Naive thymus-derived CD4-positive, alpha-beta T cell (primary cell): ENCODE measurements around the gene C9orf50. TPM values are rescaled to one million over a fixed set of nuclear protein-coding genes. Genes with fewer than 3 reads are reported as not detected.
A peak's percentile ranks its signal among the peaks of the same experiment; 100 is the strongest.

ENCODE experiments used
- ATAC-seq: fragments of 150-1000 bp; cut with Tn5 transposase; 2 replicates; pipeline ENCODE4 v1.10.0; 2021; ENCODE audit warnings: mild to moderate bottlenecking, moderate library complexity
- CTCF ChIA-PET: fragments of 350-600 bp; sonication (Branson Sonifier 250); formaldehyde crosslinking; loops from one replicate; lab custom pipeline; 2021; ENCODE audit warnings: antibody characterized with exemption; lab: Charles Lee
- POLR2A ChIA-PET: fragments of 350-600 bp; sonication (Branson Sonifier 250); formaldehyde crosslinking; loops from one replicate; lab custom pipeline; 2021; ENCODE audit warnings: antibody characterized with exemption, inconsistent platforms; lab: Charles Lee
- DNase-seq, 9 donors: peaks; one replicate each; pipeline versions ENCODE4 v3.0.0 to v3.0.0-alpha.2; 2020 to 2022; ENCODE audit warnings: mixed read lengths in 1 of 9
- H3K27ac ChIP-seq: one replicate; pipeline ENCODE4 v1.7.0; 2013; ENCODE audit warnings: mild to moderate bottlenecking, low read depth, low read length, moderate library complexity
- H3K27me3 ChIP-seq, 2 donors: one replicate each; pipeline ENCODE4 v1.7.0; 2013; ENCODE audit warnings: low read length in 2 of 2, mild to moderate bottlenecking in 2 of 2, moderate library complexity in 2 of 2; ENCODE audit not compliant: control insufficient read depth in 2 of 2, insufficient read depth in 2 of 2
- H3K36me3 ChIP-seq, 3 experiments: 1 replicate in 2 of 3; 2 replicates in 1 of 3; pipeline ENCODE4 v1.7.0; 2013; ENCODE audit warnings: low read length in 3 of 3, mild to moderate bottlenecking in 3 of 3, moderate library complexity in 1 of 3; ENCODE audit not compliant: insufficient read depth in 3 of 3, control insufficient read depth in 2 of 3
- H3K4me1 ChIP-seq, 2 donors: one replicate each; pipeline ENCODE4 v1.7.0; 2013; ENCODE audit warnings: low read length in 2 of 2, mild to moderate bottlenecking in 2 of 2, moderate library complexity in 1 of 2; ENCODE audit not compliant: control insufficient read depth in 2 of 2, insufficient read depth in 2 of 2
- H3K4me3 ChIP-seq: 2 replicates; pipeline ENCODE4 v1.7.0; 2013; ENCODE audit warnings: mild to moderate bottlenecking, low read length
- H3K9me3 ChIP-seq, 3 experiments: 1 replicate in 2 of 3; 2 replicates in 1 of 3; pipeline ENCODE4 v1.7.0; 2013; ENCODE audit warnings: low read length in 3 of 3; ENCODE audit not compliant: control insufficient read depth in 2 of 3
- H3K27ac Mint-ChIP-seq, 9 donors: one replicate each; pipeline ENCODE4 v1.8.0; 2020 to 2022; ENCODE audit warnings: mixed read lengths in 9 of 9, mild to moderate bottlenecking in 8 of 9, moderate library complexity in 5 of 9, inconsistent platforms in 2 of 9
- H3K27me3 Mint-ChIP-seq, 5 donors: one replicate each; pipeline ENCODE4 v1.8.0; 2021 to 2022; ENCODE audit warnings: mixed read lengths in 5 of 5, mild to moderate bottlenecking in 1 of 5
- H3K36me3 Mint-ChIP-seq, 5 donors: one replicate each; pipeline ENCODE4 v1.8.0; 2020 to 2022; ENCODE audit warnings: mixed read lengths in 5 of 5, mild to moderate bottlenecking in 3 of 5, inconsistent platforms in 1 of 5
- H3K4me1 Mint-ChIP-seq, 7 donors: one replicate each; pipeline ENCODE4 v1.8.0; 2020 to 2022; ENCODE audit warnings: mixed read lengths in 7 of 7, mild to moderate bottlenecking in 3 of 7, inconsistent platforms in 1 of 7
- H3K4me3 Mint-ChIP-seq, 10 donors: one replicate each; pipeline ENCODE4 v1.8.0; 2020 to 2022; ENCODE audit warnings: mild to moderate bottlenecking in 10 of 10, mixed read lengths in 10 of 10, moderate library complexity in 6 of 10, inconsistent platforms in 2 of 10
- H3K9me3 Mint-ChIP-seq, 11 donors: one replicate each; pipeline ENCODE4 v1.8.0; 2020 to 2022; ENCODE audit warnings: mixed read lengths in 11 of 11, mild to moderate bottlenecking in 4 of 11, inconsistent platforms in 1 of 11, moderate library complexity in 1 of 11
- intact Hi-C, 2 donors: fragments of 100-400 bp; cut with micrococcal nuclease; formaldehyde crosslinking; loops; one replicate each; pipeline ENCODE4 v1.15.1; 2023
- polyA plus RNA-seq, 2 donors: library from polyadenylated mRNA; unstranded; fragments of 300-500 nt; fragmentation: Illumina TruSeq; gene quantifications; one replicate each; pipeline ENCODE4 v1.2.3, GENCODE V29; 2021
- total RNA-seq, 6 experiments: library from RNA in 5 of 6; stranded (reverse) in 5 of 6; gene quantifications; 1 replicate in 5 of 6; 2 replicates in 1 of 6; pipeline ENCODE4 v1.2.3 and lab custom pipeline; 2021 to 2026

C9orf50 gene
- total and polyA plus RNA-seq, 7 experiments from 2014 or later = not detected

DNA sequence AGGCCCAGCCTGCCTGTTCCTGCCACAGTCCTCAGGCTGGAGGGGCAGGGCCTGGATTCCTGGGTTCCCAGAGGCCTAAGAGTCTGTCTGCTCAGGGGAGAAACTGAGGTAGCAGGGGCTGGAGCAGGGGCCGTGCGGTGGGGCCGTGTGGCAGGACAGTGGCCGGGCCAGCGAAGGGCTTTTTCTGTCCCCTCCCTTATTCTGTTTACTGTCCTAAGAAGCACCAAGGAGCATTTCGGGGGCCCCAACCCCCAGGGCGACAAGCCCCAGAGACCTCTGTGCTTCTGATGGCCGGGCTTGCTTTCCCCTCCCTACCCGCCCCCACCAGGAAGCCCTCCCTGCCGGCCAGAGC, 27.8 kb upstream of the C9orf50 start:
- ATAC-seq (no peak), DNase-seq (no peak)
- Histone ChIP-seq H3K36me3 (no peaks in the 10 kb centered on the region), H3K9me3 (no peaks in the 10 kb centered on the region), H3K4me1 (no peaks in the 10 kb centered on the region), H3K27ac (no peak overlapping the region), H3K27me3 (no peaks in the 10 kb centered on the region), H3K4me3 (no peak overlapping the region)
- intact Hi-C loops = no loop called here
- CTCF ChIA-PET = no interaction called here
- H3K36me3 Mint-ChIP-seq = no peaks in the 10 kb centered on the region
- H3K9me3 Mint-ChIP-seq = no peaks in the 10 kb centered on the region
- H3K4me3 Mint-ChIP-seq = no peak overlapping the region
- no peak overlapping the region for H3K27ac Mint-ChIP-seq
- H3K27me3 Mint-ChIP-seq = peaks cover 0 to 3% (median 0%) of the 10 kb centered on the region in 5 donors
- POLR2A ChIA-PET = no interaction called here
- H3K4me1 Mint-ChIP-seq = no peaks in the 10 kb centered on the region

DNA sequence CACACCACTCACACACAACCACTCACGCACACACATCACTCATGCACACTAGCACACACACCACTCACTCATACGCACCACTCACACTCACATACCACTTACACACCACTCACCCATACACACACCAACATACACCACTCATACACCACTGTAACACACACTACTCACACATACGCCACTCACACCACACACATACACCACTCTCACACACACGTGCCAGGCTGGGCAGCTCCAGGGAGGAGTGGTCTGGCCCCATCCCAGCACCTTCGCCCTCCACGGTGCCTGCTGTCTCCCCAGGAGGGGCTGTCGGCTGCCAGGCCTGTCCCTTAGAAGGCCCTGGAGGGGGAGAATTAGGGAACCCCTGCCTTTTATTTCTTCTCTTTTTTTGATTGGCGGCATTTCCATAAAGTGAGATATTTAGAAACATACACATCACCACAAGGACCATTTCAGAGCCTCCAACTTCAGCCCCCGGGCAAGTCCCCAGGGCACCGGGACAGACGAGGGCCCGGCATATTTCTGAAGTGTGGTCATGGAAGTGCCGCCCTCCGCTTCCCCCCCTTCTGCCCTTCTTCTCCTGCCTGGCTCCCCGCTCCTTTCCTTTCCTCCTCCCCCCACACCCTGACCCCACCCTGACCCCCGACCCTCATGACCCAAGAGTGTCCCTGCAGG, 27.3 kb upstream of the C9orf50 start:
- no peak overlapping the region for H3K4me3 Mint-ChIP-seq

DNA sequence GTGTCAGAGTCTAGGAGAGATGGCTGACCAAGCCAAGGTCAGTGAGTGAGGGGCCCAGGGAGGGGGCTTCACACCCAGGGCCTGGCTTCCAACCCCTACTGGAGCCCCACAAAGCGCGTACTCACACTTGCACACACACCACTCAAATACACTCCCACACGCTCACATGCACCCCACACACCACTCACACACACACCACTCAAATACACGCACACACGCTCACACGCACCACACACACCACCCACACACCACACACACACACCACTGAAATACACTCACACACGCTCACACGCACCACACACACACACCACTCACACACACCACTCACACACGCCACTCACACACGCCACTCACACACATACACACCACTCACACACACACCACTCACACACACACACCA, 26.7 kb upstream of the C9orf50 start:
- Mint-ChIP-seq H3K9me3 (no peaks in the 10 kb centered on the region), H3K4me1 (peaks cover 0 to under 1% (median 0%) of the 10 kb centered on the region in 7 donors), H3K27ac (no peak overlapping the region), H3K4me3 (no peak overlapping the region), H3K36me3 (no peaks in the 10 kb centered on the region), H3K27me3 (peaks cover 0 to 3% (median 0%) of the 10 kb centered on the region in 5 donors)
- ATAC-seq (no peak), DNase-seq (no peak)
- H3K27me3 ChIP-seq = no peaks in the 10 kb centered on the region
- intact Hi-C loops = no loop called here
- H3K36me3 ChIP-seq = no peaks in the 10 kb centered on the region
- no peaks in the 10 kb centered on the region for H3K4me1 ChIP-seq
- ChIA-PET POLR2A (no interaction called here), CTCF (no interaction called here)
- H3K9me3 ChIP-seq = no peaks in the 10 kb centered on the region
- no peak overlapping the region for H3K4me3 ChIP-seq
- H3K27ac ChIP-seq = no peak overlapping the region

More for the DNA sequence above, 27.3 kb upstream of the C9orf50 start:
- Mint-ChIP-seq H3K36me3 (no peaks in the 10 kb centered on the region), H3K9me3 (no peaks in the 10 kb centered on the region), H3K27ac (peak overlapping the region in 1 of 9 donors; percentile 20), H3K27me3 (peaks cover 0 to 3% (median 0%) of the 10 kb centered on the region in 5 donors), H3K4me1 (no peaks in the 10 kb centered on the region)
- Histone ChIP-seq H3K36me3 (no peaks in the 10 kb centered on the region), H3K27me3 (no peaks in the 10 kb centered on the region), H3K4me1 (no peaks in the 10 kb centered on the region), H3K4me3 (no peak overlapping the region), H3K9me3 (no peaks in the 10 kb centered on the region), H3K27ac (no peak overlapping the region)
- ChIA-PET CTCF (no interaction called here), POLR2A (no interaction called here)
- intact Hi-C loops = no loop called here
- DNase-seq (no peak), ATAC-seq (no peak)

DNA sequence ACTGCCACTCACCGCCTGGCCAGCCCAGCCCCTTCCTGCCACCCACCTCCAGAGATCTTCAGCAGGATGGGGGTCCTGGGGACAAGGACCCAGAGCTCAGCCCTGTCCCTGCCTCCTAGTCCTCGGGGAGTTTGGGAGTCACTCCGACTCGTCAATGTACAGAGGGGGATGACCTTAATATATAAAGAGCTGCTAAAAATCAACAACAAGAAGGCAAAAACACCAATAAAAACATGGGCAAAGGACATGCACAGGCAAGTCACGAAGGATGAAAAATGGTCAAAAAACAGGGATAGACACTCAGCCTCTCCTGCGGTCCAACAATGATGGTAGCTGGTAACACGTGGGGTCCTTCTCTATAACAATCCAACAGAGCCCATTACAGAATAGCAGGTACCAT, 25.8 kb upstream of the C9orf50 start:
- DNase-seq = no peak
- H3K4me3 Mint-ChIP-seq = no peak overlapping the region
- intact Hi-C loops = no loop called here

DNA sequence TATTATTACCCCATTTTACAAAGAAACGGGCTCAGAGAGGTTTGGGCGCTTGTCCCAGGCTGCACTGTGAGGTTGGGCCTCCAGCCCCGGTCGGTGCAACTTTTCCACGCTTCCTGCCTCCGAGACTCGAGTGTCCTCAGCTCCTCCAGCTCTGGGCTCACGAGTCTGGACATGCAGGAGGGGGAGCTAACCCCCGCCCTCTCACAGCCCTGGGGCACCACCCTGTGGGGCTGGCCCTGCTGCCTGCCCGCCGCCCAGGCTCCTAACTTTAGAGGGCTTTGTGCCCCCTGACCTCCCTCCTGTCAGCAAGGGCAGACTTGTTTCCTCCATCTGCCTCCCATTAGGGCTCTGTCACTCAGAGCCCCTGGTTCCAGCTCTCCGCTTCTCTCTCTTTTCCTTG, 25.4 kb upstream of the C9orf50 start:
- Histone ChIP-seq H3K36me3 (peaks cover 0 to 6% (median 0%) of the 10 kb centered on the region in 3 experiments), H3K27ac (no peak overlapping the region), H3K27me3 (no peaks in the 10 kb centered on the region), H3K4me3 (no peak overlapping the region), H3K9me3 (no peaks in the 10 kb centered on the region), H3K4me1 (peaks cover under 1 to 4% of the 10 kb centered on the region in 2 donors)
- ChIA-PET CTCF (interaction anchor here (0.5 kb wide), 1 partner anchor 1777 kb away, joined by 3 read pairs; no protein-coding TSS in a partner anchor), POLR2A (no interaction called here)
- DNase-seq = no peak
- Mint-ChIP-seq H3K27me3 (peaks cover 0 to 3% (median 0%) of the 10 kb centered on the region in 5 donors), H3K4me3 (no peak overlapping the region), H3K27ac (no peak overlapping the region), H3K9me3 (no peaks in the 10 kb centered on the region), H3K4me1 (peaks cover 3 to 6% (median 3%) of the 10 kb centered on the region in 7 donors), H3K36me3 (no peaks in the 10 kb centered on the region)
- intact Hi-C loops = no loop called here
- no peak for ATAC-seq

More for the DNA sequence above, 25.8 kb upstream of the C9orf50 start:
- Histone ChIP-seq H3K36me3 (peaks cover 0 to 4% (median 0%) of the 10 kb centered on the region in 3 experiments), H3K9me3 (no peaks in the 10 kb centered on the region), H3K4me1 (no peaks in the 10 kb centered on the region), H3K27ac (no peak overlapping the region), H3K4me3 (no peak overlapping the region), H3K27me3 (no peaks in the 10 kb centered on the region)
- ChIA-PET CTCF (interaction anchor here (0.5 kb wide), 1 partner anchor 1777 kb away, joined by 3 read pairs; no protein-coding TSS in a partner anchor), POLR2A (no interaction called here)
- H3K4me1 Mint-ChIP-seq = peaks cover 0 to 4% (median 0%) of the 10 kb centered on the region in 7 donors
- H3K27me3 Mint-ChIP-seq = peaks cover 0 to 3% (median 0%) of the 10 kb centered on the region in 5 donors
- no peak for ATAC-seq
- no peak overlapping the region for H3K27ac Mint-ChIP-seq
- no peaks in the 10 kb centered on the region for H3K9me3 Mint-ChIP-seq
- no peaks in the 10 kb centered on the region for H3K36me3 Mint-ChIP-seq

DNA sequence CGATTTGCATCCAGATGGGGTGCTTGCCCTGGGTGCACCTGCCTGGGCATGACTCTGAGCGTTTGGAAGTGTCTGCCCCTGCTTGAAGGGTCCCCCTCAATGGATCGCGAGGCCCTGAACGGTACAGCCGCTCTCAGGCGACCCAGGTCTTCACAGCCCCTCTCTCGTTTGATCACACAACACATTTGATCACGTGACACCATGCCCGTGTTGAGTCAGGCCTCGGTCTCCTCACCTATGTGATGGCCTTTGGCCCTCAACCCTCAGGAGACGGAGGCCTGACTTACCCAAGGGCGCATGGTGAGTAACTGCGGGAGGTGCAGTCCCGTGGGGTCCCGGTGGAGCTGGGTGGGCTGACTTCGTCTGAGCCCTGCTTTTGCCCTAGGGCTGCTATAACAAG, 24.0 kb upstream of the C9orf50 start:
- H3K4me1 Mint-ChIP-seq = peaks cover 7 to 18% (median 15%) of the 10 kb centered on the region in 7 donors
- Histone ChIP-seq H3K4me1 (peaks cover 14 to 16% of the 10 kb centered on the region in 2 donors), H3K27ac (no peak overlapping the region), H3K27me3 (no peaks in the 10 kb centered on the region), H3K4me3 (no peak overlapping the region), H3K36me3 (peaks cover 0 to 9% (median 0%) of the 10 kb centered on the region in 3 experiments), H3K9me3 (no peaks in the 10 kb centered on the region)
- intact Hi-C loops = no loop called here
- no peaks in the 10 kb centered on the region for H3K36me3 Mint-ChIP-seq
- H3K27ac Mint-ChIP-seq = peak overlapping the region in 1 of 9 donors; percentile 66
- ATAC-seq (no peak), DNase-seq (no peak)
- ChIA-PET CTCF (interaction anchor here (0.6 kb wide), 1 partner anchor 20 kb away, joined by 3 read pairs; no protein-coding TSS in a partner anchor), POLR2A (interaction anchor here (0.6 kb wide), 1 partner anchor 10 kb away, joined by 3 read pairs; no protein-coding TSS in a partner anchor)
- no peaks in the 10 kb centered on the region for H3K27me3 Mint-ChIP-seq
- H3K9me3 Mint-ChIP-seq = no peaks in the 10 kb centered on the region
- H3K4me3 Mint-ChIP-seq = peak overlapping the region in 1 of 10 donors; percentile 12

DNA sequence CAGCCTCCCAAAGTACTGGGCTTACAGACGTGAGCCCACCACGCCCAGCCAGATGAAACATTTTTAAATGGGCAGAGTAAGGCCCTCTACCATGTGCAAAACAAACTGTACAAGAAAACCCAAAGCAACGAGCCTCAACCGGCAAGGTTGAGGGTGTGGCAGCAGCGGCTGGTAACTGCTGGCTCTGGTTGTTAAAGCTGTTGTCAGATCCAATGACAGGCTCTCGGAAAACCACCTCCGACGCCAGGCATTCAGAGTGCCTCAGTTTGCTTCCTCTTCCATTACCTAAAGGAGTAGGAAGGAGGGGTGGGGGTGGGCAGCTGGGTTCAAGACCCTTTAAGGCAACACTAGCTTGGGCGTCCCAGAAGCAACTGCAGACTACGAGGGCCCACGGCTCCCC, 23.5 kb upstream of the C9orf50 start:
- intact Hi-C loops = no loop called here
- POLR2A ChIA-PET = no interaction called here
- CTCF ChIA-PET = no interaction called here
- Histone ChIP-seq H3K4me1 (peaks cover 16 to 18% of the 10 kb centered on the region in 2 donors), H3K36me3 (peaks cover 0 to 14% (median 0%) of the 10 kb centered on the region in 3 experiments), H3K27ac (no peak overlapping the region), H3K9me3 (no peaks in the 10 kb centered on the region), H3K4me3 (no peak overlapping the region), H3K27me3 (no peaks in the 10 kb centered on the region)
- peaks cover 7 to 19% (median 17%) of the 10 kb centered on the region in 7 donors for H3K4me1 Mint-ChIP-seq
- no peaks in the 10 kb centered on the region for H3K27me3 Mint-ChIP-seq
- DNase-seq = no peak
- ATAC-seq = no peak
- H3K36me3 Mint-ChIP-seq = no peaks in the 10 kb centered on the region
- no peaks in the 10 kb centered on the region for H3K9me3 Mint-ChIP-seq
- no peak overlapping the region for H3K4me3 Mint-ChIP-seq
- H3K27ac Mint-ChIP-seq = no peak overlapping the region
